HepG2 (cell line): ENCODE results near the gene GGACT. TPM values are rescaled to one million over a fixed set of nuclear protein-coding genes. Genes with fewer than 3 reads are reported as not detected.

Source experiments
- HDAC2 ChIP-seq: sonication (generic); formaldehyde crosslinking; IDR thresholded peaks from 2 replicates; pipeline ENCODE4 v1.4.0; 2020; ENCODE audit warnings: missing genetic modification reagents
- KIAA2018 ChIP-seq: sonication (generic); formaldehyde crosslinking; IDR thresholded peaks from 2 replicates; pipeline ENCODE4 v1.5.0; 2020; ENCODE audit warnings: mild to moderate bottlenecking, missing genetic modification reagents, borderline replicate concordance
- KLF6 ChIP-seq: IDR thresholded peaks from 2 replicates; pipeline ENCODE4 v1.8.0; 2016; ENCODE audit warnings: missing biosample characterization, missing genetic modification reagents
- NFE2L2 ChIP-seq: fragments of 150-350 bp; IDR thresholded peaks from 2 replicates; pipeline ENCODE4 v1.6.1; 2014; ENCODE audit warnings: low read length
- POGZ ChIP-seq: sonication (generic); formaldehyde crosslinking; IDR thresholded peaks from 2 replicates; pipeline ENCODE4 v1.4.0; 2020; ENCODE audit warnings: mild to moderate bottlenecking, missing genetic modification reagents
- SMYD3 ChIP-seq: sonication (generic); formaldehyde crosslinking; IDR thresholded peaks from 2 replicates; pipeline ENCODE4 v1.8.1; 2023; ENCODE audit warnings: mild to moderate bottlenecking, missing genetic modification reagents
- ZNF276 ChIP-seq: sonication (generic); formaldehyde crosslinking; IDR thresholded peaks from 2 replicates; pipeline ENCODE4 v1.4.0; 2020; ENCODE audit warnings: mild to moderate bottlenecking, low read depth, missing genetic modification reagents
- ZNF292 ChIP-seq: sonication (generic); formaldehyde crosslinking; IDR thresholded peaks from 2 replicates; pipeline ENCODE4 v1.8.1; 2022; ENCODE audit warnings: mild to moderate bottlenecking, low read depth, missing genetic modification reagents, borderline replicate concordance
- ZNF33A ChIP-seq: sonication (generic); formaldehyde crosslinking; IDR thresholded peaks from 2 replicates; pipeline ENCODE4 v1.5.1; 2020; ENCODE audit warnings: missing genetic modification reagents, mild to moderate bottlenecking, moderate library complexity, borderline replicate concordance
- ZNF407 ChIP-seq: sonication (generic); formaldehyde crosslinking; IDR thresholded peaks from one replicate; pipeline ENCODE4 v1.5.1; 2020; ENCODE audit warnings: mild to moderate bottlenecking, missing genetic modification reagents; ENCODE audit errors: not compliant biosample characterization
- ZNF644 ChIP-seq: IDR thresholded peaks from 2 replicates; pipeline ENCODE4 v1.6.1; 2016; ENCODE audit warnings: low read depth
- ZNF790 ChIP-seq: sonication (generic); formaldehyde crosslinking; IDR thresholded peaks from 2 replicates; pipeline ENCODE4 v1.8.0; 2022; ENCODE audit warnings: missing genetic modification reagents, mild to moderate bottlenecking, borderline replicate concordance
- polyA plus RNA-seq, 8 experiments: library from polyadenylated mRNA; depleted of rRNA in 3 of 8; stranded (reverse) in 7 of 8; unstranded in 1 of 8; fragments of >200 nt; fragmentation: Illumina TruSeq in 4 of 8; extraction: Trizol in 4 of 8; gene quantifications; 2 replicates each; pipeline versions ENCODE4 v1.2.1 to v1.2.3, GENCODE V29; 2011 to 2016; ENCODE audit warnings: low read depth in 4 of 8, missing spikeins in 1 of 8, mixed read lengths in 1 of 8; ENCODE audit not compliant: insufficient read depth in 1 of 8
- total RNA-seq, 5 experiments: library from RNA; depleted of rRNA; stranded (reverse); fragments of >200 nt; fragmentation: Illumina TruSeq; extraction: Trizol; gene quantifications; 2 replicates each; pipeline ENCODE4 v1.2.3, GENCODE V29; 2016; ENCODE audit warnings: low read depth in 1 of 5

Gene GGACT
- total and polyA plus RNA-seq, 2 of the 13 experiments (the other 11 are each of a cell fraction or from before 2014, with no cell fraction given): 1.7 to 1.9 TPM

- no peak for TF ChIP-seq ZNF407 (CRISPR knock-in tag)
- TF ChIP-seq KIAA2018 (CRISPR knock-in tag): no peak
- peak; percentile 45; the same call in 1 of the 2 replicates for TF ChIP-seq HDAC2 (CRISPR knock-in tag)
- TF ChIP-seq KLF6 (CRISPR knock-in tag): no peak
- TF ChIP-seq ZNF790: no peak
- 0 out of 2 replicates have a peak, but pooled peaks have one; percentile 25 for TF ChIP-seq ZNF292
- TF ChIP-seq SMYD3: no peak
- no peak for TF ChIP-seq ZNF33A
- TF ChIP-seq NFE2L2: no peak
- no peak for TF ChIP-seq ZNF644
- TF ChIP-seq ZNF276 (CRISPR knock-in tag): no peak
- peak; percentile 46; the same call in 1 of the 2 replicates for TF ChIP-seq POGZ (CRISPR knock-in tag)
Measured at GRCh38 chr13:100517135-100517534, 71.5 kb downstream of the GGACT start (continued).
